Measurements from ENCODE around the gene GGCX. TPM values are rescaled to one million over a fixed set of nuclear protein-coding genes. Genes with fewer than 3 reads are reported as not detected.
"Not testable (repeated sequence)": the region's sequence is repeated elsewhere in the genome, so short reads cannot be mapped to it uniquely, and the experiment has no call there.

Gene GGCX
- total RNA-seq, 1 experiment from 2014 or later = 35.0 TPM

DNA sequence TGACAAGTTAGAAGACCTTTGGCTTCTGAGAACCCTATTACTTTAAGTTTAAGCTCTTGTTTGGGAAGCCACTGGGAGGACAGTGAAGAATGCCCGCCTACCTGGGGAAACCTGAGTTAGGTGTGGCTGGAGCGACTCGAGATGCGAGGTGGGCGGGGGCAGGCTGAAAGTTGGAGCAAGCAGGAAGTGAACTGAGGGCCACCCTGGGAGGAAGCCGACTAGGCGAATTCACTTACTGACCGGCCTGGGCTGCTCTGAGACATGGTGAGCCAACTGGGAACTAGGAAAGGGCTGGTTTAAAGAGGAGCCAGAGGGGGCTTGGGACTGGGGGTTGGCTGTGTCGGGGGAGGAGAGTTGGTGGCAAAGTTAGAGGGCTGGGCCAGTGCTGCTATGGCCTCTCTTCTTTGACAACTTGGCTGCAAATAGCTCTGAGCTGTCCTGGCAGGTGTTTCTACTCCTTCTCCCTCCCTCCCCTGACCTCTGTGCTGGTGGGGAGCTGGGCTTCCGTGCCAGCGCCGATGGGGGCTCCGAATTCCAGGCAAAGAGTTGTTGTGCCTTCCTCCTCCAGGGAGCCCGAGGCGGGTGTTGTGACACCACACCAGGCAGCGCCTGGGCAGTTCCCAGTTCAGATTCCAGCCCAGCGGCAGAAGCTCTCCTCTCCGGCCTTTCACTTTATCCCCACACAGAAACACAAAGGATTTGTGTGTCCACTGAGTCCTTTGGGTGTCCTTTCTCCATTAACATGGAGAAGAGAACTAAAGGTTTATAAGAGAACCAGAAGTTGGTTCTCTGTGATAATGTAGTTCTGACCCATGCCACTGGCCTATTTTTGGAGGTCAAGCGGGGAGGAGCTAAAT, 16.3 kb upstream of the GGCX start, which contains the start of gene VAMP8:
TSS of gene VAMP8 (plus strand) at position 201 of the 857 bp plus-strand sequence. CDS start at position 262, 61 bp downstream.
- DNase-seq (ENCODE audit: extremely low read depth, low read depth) = no peak

GRCh38 chr2:85577063-85577385, 15.7 kb upstream of the GGCX start:
- DNase-seq (ENCODE audit: extremely low read depth, low read depth) = no peak

DNA sequence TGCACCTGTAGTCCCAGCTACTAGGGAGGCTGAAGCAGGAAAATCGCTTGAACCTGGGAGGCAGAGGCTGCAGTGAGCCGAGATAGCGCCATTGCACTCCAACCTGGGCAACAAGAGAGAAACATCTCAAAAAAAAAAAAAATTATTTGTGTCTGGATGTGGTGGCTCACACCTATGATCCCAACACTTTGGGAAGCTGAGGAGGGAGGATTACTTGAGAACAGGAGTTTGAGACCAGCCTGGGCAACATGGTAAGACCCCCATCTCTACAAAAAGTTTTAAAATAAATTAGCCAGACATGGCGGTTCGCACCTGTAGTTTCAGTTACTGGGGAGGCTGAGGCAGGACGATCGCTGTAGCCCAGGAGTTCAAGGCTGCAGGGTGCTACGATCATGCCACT, 14.4 kb upstream of the GGCX start:
- no peak for DNase-seq (ENCODE audit: extremely low read depth, low read depth)

DNA sequence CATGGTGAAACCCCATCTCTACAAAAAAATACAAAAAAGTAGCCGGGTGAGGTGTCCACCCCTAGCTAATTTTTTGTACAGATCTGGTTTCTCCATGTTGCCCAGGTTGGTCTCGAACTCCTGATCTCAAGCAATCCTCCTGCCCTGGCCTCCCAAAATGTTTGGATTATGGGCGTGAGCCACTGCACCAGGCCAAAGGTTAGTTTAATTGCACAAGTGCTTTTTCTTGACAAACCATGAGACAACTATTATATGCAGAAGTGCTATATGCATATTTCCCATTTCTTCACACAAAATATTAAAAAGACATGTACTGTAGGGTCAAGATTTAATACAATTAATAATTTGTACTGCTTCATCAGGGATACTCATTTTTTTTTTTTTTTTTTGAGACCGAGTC, 5.0 kb upstream of the GGCX start:
- no peak for DNase-seq (ENCODE audit: extremely low read depth, low read depth)

DNA sequence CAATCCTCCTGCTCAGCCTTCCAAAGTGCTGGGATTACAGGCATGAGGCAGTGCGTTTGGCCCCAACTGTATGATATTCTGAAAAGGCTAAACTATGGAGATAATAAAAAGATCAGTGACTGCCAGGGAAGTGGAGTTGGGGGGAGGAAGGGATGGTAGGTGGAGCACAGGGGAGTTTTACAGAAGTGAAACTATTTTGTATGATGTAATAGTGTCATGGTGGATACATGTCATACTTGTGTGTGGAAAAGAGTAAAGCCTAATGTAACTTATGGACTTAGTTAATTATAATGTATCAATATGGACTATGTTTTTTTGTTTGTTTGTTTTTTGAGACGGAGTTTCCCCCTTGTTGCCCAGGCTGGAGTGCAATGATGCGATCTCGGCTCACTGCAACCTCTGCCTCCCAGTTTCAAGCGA, 2.9 kb upstream of the GGCX start:
- no peak for DNase-seq (ENCODE audit: extremely low read depth, low read depth)

- DNase-seq (ENCODE audit: extremely low read depth, low read depth) = no peak
Measured at GRCh38 chr2:85560812-85561279, 447 bp downstream of the GGCX start.

DNA sequence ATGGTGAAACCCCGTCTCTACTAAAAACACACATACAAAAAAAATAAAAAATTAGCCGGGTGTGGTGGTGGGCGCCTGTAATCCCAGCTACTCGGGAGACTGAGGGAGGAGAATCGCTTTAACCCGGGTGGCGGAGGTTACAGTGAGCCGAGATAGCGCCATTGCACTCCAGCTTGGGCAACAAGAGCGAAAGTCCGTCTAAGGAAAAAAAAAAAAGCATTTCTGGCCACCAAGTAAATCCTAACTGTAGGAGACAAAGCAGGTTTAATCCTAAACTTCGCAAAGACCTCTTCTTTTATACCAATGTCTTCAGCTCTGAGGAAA, 928 bp downstream of the GGCX start:
- not testable (repeated sequence) for DNase-seq (ENCODE audit: extremely low read depth, low read depth)

DNA sequence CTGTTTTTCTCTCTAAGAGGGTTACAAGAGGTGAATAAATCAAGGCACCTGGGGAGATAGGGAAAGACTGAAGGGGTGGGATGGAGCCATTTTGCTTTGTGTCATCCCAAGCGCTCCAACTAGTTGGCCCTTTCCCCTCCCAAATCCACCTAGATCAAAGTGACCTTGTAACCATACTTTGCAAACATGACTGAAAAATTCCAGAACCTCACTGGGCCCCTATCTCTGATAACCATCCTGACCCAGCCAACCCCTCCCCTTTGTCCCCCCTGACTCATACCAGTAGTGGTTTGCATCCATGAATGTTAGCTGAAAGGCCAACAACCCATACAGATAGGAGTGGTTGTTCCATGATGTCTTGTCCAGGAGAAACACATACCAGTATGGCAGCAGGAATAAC, 3.1 kb downstream of the GGCX start:
- no peak for DNase-seq (ENCODE audit: extremely low read depth, low read depth)

- no peak for DNase-seq (ENCODE audit: extremely low read depth, low read depth)
Measured at GRCh38 chr2:85557130-85557529, 4.2 kb downstream of the GGCX start.

- DNase-seq (ENCODE audit: extremely low read depth, low read depth) = no peak
Measured at GRCh38 chr2:85554980-85555612, 6.2 kb downstream of the GGCX start.

- no peak for DNase-seq (ENCODE audit: extremely low read depth, low read depth)
Measured at GRCh38 chr2:85553184-85553583, 8.1 kb downstream of the GGCX start.

DNA sequence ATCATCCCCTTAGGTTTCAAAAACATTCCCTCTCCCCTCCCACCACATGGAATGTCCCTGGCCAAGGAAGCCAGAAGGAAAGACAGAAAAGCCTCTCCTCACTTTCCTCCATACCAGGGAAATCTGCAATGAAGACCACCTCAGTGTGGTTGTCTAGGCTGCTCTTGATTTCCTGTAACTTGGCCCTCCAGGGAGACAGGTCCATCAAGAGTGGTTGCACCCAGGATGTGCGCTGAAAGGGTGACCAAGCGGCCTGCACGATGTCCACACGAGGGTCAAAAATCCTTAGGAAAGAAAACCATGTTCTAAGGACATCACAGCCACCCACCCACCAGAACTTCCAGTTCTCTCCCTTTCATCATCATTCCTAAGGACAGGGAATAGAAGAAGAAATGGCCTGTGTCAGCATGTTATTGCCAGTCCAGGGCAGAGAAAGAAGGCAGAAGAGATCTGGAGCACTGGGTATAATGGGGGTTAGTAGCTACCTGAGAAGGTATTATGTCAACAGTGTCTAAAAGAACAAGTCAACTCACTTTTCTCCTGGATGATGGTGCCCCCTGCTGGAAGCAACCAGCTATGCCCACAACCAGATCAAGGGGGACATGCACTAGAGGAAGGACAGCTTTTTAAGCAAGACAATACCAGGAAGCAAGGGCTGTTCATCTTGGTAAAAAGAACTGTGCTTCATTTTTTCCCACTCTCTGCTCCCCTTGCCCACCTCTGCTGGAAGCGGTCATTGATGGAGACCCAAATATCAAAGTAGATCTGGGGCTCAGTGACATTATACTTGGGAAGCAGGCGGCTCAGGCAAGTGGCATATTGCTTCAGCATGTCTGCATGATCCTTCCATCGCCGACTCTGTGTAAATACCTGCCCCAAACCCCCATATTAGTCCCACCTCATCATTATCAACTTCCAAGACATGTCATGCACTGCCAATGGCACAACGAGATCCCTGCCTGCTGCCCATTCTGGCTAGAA, 9.3 kb downstream of the GGCX start:
- peak; percentile 82 for DNase-seq (ENCODE audit: extremely low read depth, low read depth)

GRCh38 chr2:85550486-85550885, 10.8 kb downstream of the GGCX start:
- DNase-seq (ENCODE audit: extremely low read depth, low read depth) = no peak

DNA sequence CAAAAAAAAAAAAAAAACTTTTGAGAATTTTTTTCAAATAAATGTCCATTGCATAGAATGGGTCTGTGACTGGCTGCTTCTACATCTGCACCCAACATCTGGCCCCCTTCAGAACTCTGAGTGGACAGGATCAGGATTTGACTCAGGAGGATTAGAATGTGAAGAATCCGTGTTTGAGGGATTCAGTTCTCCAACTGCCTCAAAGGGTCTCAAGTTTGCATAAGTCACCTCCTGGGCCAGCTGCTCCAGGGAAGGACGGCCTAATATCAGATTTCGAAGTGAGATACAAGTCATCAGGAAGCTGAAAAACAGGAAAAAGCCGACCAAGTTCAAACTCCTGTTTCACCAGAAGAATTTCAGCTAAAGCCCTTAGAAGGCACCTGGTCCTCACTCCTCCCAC, 11.5 kb downstream of the GGCX start:
- DNase-seq (ENCODE audit: extremely low read depth, low read depth) = no peak

DNA sequence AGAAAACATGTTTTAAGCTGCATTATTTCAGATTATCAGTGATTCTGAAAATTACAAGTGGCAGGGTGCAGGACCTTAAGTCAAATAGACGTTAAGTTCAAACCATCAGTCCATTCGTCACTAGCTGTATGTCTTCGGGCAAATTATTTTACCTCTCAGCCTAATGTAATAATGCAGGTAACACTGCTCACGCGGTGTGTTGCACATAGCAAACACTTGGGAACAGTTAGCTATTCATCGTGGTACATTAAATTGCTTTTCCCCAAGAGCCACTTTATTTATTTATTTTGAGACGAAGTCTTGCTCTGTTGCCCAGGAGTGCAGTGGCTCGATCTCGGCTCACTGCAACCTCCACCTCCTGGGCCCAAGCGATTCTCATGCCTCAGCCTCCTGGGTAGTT, 12.2 kb downstream of the GGCX start:
- DNase-seq (ENCODE audit: extremely low read depth, low read depth) = no peak

GRCh38 chr2:85548608-85548900, 12.7 kb downstream of the GGCX start:
- no peak for DNase-seq (ENCODE audit: extremely low read depth, low read depth)

DNA sequence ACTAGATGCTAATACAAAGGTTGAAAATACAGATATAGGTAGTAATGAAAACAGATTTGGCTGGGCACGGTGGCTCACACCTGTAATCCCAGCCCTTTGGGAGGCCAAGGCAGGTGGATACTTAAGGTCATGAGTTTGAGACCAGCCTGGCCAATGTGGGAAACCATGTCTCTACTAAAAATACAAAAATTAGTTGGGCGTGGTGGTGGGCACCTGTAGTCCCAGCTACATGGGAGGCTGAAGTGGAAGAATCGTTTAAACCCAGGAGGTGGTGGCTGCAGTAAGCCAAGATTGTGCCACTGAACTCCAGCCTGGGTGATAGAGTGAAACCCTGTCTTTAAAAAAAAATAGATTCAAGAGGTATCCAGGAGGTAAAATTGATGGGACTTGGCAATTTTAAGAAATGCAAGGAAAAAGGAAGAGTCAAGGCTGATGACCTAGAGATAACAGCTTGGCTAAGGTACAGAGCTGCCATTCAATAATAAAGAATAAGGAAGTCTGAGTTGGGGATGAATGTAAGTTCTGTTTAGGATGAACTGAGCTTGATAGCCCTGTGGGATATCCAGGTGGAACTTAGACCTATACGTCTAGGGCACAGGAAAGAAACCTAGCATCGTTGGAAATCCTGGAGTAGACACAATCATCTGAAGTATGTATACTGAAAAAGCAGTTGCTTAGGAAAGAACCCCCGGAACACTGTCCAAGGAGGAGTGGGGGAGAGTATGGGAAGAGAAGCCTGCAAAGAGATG, 13.3 kb downstream of the GGCX start:
- no peak for DNase-seq (ENCODE audit: extremely low read depth, low read depth)

GRCh38 chr2:85547089-85547858, 14.0 kb downstream of the GGCX start:
- no peak for DNase-seq (ENCODE audit: extremely low read depth, low read depth)

- no peak for DNase-seq (ENCODE audit: extremely low read depth, low read depth)
Measured at GRCh38 chr2:85545780-85546240, 15.5 kb downstream of the GGCX start.

Measured in NCI-H460 (cell line).